ENCODE data around the gene SOCS4.

DNA sequence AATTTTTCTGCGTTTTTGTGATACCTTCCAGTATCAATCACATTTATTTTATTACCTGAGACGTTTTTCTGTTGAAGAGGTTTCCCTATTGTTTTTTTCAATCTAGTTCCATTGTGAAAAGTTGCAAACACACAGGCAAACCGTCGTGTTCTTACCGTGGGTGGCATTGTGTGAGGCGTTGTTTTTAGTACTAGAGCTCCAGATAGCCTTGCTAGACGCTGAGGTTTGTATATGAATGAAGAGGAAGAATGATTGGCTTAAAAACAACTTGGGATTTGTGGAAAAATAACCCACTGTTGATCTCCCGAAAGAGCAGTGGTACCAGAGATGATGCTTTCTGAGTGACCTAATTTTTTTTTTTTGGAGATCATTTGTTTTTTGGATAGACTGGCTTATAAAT, 1.0 kb downstream of the SOCS4 start:
- no peak for TF ChIP-seq CTCF (conservative IDR thresholded peaks at IDR 0.05; ENCODE audit: low read depth in 2 of 2)
- no peak for TF ChIP-seq STAT1 (IDR thresholded peaks at IDR 0.05; ENCODE audit: unreplicated experiment)
- no peak for TF ChIP-seq EZH2 (IDR thresholded peaks at IDR 0.05; ENCODE audit: low read depth, unreplicated experiment)
- TF ChIP-seq EZH2phosphoT487 (IDR thresholded peaks at IDR 0.05; ENCODE audit: unreplicated experiment), result no peak
- no peak for TF ChIP-seq POLR2AphosphoS5 (IDR thresholded peaks at IDR 0.05; ENCODE audit: low read depth)
- TF ChIP-seq ZNF462 (CRISPR knock-in tag; IDR thresholded peaks at IDR 0.05), result no peak
- no peak for TF ChIP-seq ZNF114 (CRISPR knock-in tag; IDR thresholded peaks at IDR 0.05)
- TF ChIP-seq, protein P1, sequence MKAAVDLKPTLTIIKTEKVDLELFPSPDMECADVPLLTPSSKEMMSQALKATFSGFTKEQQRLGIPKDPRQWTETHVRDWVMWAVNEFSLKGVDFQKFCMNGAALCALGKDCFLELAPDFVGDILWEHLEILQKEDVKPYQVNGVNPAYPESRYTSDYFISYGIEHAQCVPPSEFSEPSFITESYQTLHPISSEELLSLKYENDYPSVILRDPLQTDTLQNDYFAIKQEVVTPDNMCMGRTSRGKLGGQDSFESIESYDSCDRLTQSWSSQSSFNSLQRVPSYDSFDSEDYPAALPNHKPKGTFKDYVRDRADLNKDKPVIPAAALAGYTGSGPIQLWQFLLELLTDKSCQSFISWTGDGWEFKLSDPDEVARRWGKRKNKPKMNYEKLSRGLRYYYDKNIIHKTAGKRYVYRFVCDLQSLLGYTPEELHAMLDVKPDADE (IDR thresholded peaks at IDR 0.05), result no peak
- TF ChIP-seq REST (IDR thresholded peaks at IDR 0.05; ENCODE audit: unreplicated experiment), result no peak
- no peak for TF ChIP-seq JUNB (IDR thresholded peaks at IDR 0.05; ENCODE audit: unreplicated experiment)
- no peak for TF ChIP-seq CREB1 (CRISPR knock-in tag; IDR thresholded peaks at IDR 0.05; ENCODE audit: low read depth)

Measured in GM23338 (cell line).